Non-pigmented ciliary epithelial cell (primary cell): ENCODE results near the gene TDRD12.

Experiments used
- DNase-seq: peaks from one replicate; pipeline ENCODE4 v3.0.0-alpha.2; 2010; ENCODE audit warnings: low read depth

Gene TDRD12

GRCh38 chr19:32868206-32868950, 148.8 kb downstream of the TDRD12 start:
- no peak for DNase-seq

- no peak for DNase-seq
Observed at GRCh38 chr19:32869369-32869965, 149.9 kb downstream of the TDRD12 start, which contains the start of gene SLC7A9. Gene SLC7A9 (minus strand): TSS chr19:32869767. CDS start chr19:32868534, 1,233 bp downstream.

DNA sequence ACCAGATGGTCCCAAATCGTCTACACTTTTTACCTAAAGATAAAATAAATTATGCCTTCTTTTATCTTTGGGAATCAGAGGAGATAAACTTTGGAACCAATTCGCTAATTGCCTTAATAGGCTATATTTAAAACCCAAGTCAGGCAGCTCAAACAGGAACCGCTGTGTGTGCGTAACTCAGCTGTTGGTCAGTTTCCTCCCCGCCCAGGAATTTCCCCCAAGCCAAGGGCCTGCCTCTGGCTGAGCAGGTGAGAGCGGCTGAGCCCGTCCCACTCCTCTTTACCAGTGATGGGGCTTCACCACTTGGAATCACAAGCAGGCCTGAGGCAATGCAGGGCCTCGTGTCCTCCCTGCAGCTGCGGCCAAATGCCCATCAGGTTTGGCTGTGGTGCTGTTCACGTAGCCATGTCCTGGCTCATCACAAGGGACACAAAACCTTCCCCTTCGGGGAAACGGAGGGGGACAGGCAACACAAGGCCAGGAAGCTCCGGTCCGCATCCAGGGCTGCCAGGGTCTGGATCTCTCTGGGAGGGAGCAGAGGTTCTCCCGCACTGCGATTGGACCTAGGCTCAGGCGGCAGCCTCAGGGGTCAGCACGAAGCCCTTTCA, 150.5 kb downstream of the TDRD12 start:
- DNase-seq: no peak

- no peak for DNase-seq
Observed at GRCh38 chr19:32870981-32871451, 151.4 kb downstream of the TDRD12 start.

DNA sequence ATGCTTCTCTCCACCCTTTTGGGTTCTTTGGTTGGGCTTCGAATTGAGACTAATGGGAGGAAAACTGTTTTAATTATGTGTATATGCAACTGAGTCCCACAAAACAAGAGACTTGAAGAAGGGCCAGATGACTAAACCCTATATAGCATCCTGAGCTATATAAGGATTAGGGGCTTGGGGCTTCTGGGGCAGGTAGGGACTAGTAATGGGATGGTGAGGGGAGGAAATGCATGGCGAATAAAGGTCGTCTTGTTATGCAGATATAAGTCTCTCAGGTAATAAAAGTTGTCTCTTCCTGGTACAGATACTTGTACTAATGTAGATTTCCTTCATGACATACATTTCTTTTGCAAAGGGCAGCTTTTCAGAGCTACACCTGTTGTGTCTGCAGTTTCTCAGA, 152.8 kb downstream of the TDRD12 start:
- DNase-seq: no peak

DNA sequence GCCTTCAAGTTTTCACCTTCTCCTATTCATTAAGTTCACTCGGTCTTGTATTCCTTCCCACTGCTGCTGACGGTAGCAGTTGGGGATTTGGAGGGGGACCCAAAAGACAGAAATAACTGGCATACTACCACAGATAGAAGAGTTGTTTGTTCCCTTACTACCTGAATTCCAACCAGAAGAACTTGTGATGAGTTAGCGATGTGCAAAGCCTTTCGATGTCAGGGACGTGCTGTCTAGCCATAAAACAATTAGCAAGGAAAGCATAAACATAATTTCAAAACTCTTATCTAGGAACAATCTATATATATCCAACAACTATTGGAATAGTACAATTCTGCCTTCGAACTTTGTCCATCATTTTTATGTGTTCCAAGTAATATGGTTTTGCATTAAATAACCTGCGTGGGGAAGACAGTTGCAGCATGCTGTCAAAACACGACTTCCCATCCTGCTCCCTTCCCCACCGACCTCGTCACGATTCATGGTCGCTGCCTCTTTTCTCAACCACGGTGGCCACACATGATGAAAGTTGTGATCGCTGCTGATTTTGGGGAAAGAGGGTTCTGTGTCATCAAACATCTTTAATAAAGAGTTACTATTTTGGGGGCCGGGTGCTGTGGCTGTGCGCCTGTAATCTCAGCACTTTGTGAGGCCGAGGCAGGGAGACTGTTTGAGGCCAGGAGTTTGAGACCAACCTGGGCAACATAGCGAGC, 153.8 kb downstream of the TDRD12 start:
- no peak for DNase-seq

DNA sequence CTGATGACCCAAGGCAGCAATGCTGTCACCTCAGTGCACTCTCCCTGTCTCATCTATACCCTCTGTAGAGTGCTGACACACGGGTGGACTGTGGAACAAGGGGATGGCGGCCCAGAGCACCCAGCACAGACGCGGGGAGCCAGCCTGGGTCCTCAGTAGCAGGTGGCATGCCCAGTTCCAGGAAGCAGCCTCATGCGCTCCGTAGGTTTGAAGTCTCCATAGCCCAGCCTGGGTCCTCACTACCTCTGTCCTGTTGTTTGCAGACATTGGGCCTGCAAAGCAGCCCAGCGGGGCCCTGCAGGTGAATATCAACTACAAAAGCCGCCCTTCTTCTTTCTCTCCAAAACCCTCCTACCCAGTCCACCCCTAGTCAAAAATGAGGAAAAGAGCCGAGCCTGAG, 155.0 kb downstream of the TDRD12 start:
- DNase-seq: no peak

DNA sequence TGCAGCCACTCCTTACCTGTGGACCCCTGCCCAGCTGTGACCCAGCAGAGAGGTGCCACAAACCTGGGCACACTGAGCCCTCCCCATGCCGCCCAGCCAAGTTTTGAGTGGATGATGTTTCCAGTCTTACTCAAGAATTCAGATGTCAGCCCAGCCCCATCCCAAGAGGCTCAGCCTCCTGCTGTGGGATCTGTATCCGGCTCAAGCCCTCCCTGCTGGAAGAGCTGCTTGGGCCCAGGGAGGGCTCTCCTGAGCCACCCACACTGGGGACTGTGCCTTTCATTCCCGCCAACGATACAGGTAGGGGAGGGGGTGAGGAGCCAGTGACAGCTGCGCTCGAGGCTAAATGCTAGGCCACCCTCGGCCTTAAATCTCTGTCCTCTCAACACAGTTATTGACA, 155.9 kb downstream of the TDRD12 start:
- DNase-seq: no peak

DNA sequence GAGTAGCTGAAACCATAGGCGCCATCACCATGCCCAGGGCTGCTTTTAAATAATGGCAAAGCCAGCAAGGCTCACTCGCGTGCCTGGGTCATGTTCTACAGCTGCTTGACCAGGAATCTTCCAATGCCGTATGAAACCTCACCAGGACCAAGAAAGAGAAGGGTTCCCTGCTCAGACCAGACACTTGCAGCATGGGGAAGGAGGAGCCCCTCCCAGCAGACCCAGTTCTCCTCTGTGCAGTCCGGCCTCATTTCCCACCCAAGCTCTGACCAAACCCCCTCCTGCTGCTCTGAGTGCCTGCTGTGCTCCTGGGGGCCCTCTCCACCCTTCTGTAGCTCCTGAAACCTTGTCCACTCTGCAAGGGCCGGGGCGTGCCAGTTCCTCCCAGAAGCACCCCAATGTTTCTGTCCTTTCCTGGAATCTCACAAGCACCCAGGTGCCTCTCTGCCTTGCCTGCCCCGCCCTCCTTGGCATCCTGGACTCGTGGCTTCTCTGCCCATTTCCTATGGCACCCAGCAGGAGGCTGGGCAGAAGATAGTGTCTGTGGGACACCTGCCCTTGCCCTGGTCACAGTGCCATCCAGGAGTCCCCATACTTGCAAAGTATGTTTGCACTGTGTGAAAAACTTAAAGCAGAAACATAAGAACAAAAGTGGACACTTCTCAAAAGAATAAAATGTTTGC, 156.8 kb downstream of the TDRD12 start:
- no peak for DNase-seq

GRCh38 chr19:32876919-32877285, 157.3 kb downstream of the TDRD12 start:
- DNase-seq: no peak
